Activated CD8-positive, alpha-beta memory T cell treated with anti-CD3 and anti-CD28 coated beads for 36 hours (primary cell): ENCODE data around the gene CARS2. TPM values are rescaled to one million over a fixed set of nuclear protein-coding genes. Genes with fewer than 3 reads are reported as not detected.
"Not testable (repeated sequence)": the region's sequence is repeated elsewhere in the genome, so short reads cannot be mapped to it uniquely, and the experiment has no call there.

Source experiments
- CTCF ChIA-PET: fragments of 350-600 bp; sonication (Branson Sonifier 250); formaldehyde crosslinking; loops from one replicate; lab custom pipeline; 2021; ENCODE audit warnings: antibody characterized with exemption; lab: Charles Lee
- POLR2A ChIA-PET: fragments of 350-600 bp; sonication (Branson Sonifier 250); formaldehyde crosslinking; loops from one replicate; lab custom pipeline; 2021; ENCODE audit warnings: antibody characterized with exemption; lab: Charles Lee
- total RNA-seq, 2 experiments: library from RNA; stranded (reverse); gene quantifications; one replicate each; pipeline ENCODE4 v1.2.3, GENCODE V29; 2021

The CARS2 gene
- total RNA-seq, 2 experiments from 2014 or later: 86.7 to 89.4 TPM

DNA sequence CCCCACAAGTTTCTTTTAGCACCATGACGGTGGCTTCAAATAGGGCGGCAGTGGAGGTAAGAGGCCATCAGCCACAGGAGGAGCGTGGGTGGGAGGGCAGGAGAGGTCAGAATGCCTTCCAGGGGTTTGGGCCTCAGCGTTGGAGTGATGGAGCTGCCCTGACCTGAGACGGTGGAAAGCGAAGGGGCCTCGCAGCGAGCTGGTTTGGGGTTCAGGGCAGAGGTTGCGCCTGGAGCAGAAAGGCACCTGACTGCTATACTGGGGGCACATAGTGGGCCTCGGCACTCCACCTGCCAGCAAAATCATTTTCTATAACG is 91.0 kb downstream of the CARS2 start:
- ChIA-PET POLR2A (interaction anchor here (0.9 to 1.3 kb wide), 2 partner anchors 299 to 300 kb away, joined by 5 read pairs; partner anchors contain the start of gene ANKRD10), CTCF (no interaction called here)

DNA sequence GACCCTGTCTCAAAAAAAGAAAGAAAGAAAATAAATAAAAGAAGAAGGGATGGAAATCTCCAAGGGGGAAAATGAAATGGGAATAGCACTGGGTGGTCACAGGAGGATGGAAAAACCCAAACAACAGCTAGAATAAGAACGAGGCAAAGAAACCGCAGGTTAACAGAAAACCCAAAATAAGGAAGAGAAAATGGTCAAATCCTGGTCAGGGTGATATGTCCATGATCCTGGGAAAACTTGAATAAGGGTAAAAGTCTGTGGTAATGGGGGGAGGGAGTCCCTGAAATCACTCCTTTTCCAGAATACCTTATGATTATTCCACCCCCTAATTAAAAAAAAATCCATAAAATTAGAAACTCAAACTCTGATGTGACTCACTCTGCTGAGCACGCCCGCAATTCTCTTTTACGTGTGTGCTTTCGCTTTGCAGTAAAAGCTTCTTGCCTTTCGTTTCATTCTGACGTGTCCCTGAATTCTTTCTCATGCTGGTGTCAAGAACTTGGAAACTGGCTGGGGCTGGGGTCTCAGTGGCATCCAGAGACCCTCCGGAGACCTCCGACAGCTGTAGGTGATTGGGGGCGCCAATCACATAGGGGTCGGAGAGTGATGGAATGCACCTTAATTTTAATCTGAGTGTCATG is 94.8 kb downstream of the CARS2 start:
- ChIA-PET CTCF (interaction anchor here (1.4 kb wide), 2 partner anchors 17 to 156 kb away, joined by 4 read pairs; no protein-coding TSS in a partner anchor), POLR2A (no interaction called here)

DNA sequence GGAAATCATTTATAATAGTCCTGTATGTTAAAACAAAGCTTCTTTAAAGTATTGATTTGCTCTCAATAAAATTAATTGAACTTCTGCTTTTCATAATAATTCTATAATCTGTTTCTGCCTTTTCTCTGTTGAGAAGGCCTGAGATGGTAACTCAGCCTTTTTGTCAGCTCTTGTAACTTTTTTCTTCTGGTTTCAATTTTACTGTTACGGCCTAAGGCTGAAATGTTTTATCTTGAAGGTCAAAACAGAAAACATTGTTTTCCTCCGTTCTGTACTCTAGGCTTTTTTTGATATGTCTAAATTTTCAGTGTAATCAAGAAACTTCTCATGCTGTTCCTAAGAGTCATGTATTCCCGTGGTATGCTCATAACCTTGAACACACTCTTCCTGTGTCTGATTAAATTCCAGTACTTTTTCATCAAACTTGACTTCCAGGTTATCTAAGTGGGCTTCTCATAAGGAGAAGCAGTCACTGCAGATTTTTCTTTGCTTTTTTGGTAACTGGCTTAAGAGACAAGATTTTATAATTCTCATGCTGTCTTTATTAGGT is 98.2 kb downstream of the CARS2 start:
- POLR2A ChIA-PET: no interaction called here
- CTCF ChIA-PET: no interaction called here

DNA sequence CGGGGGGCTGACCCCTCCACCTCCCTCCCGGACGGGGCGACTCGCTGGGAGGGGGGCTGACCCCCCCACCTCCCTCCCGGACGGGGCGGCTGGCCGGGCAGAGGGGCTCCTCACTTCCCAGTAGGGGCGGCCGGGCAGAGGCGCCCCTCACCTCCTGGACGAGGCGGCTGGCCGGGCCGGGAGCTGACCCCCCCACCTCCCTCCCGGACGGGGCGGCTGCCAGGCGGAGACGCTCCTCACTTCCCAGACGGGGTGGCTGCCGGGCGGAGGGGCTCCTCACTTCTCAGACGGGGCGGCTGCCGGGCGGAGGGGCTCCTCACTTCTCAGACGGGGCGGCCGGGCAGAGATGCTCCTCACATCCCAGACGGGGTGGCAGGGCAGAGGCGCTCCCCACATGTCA is 99.6 kb downstream of the CARS2 start:
- CTCF ChIA-PET, POLR2A ChIA-PET: not testable (repeated sequence)

DNA sequence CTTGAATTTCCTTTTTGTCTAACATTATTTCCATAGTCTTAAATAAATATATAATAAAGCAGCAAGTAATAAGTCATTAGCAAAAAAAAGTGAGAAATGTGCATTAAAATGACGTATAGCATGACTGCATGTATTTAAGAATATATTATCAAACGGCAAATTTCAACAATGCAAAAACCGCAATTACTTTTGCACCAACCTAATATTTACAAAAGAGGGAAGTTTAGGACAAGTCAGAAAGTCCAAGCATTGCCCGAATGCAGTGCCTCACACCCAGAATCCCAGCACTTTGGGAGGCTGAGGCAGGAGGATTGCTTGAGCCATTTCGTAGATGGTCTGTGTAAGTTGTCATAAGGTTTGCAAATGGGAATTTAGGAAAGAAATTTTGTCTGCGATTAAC is 100.8 kb downstream of the CARS2 start:
- ChIA-PET POLR2A (no interaction called here), CTCF (no interaction called here)

DNA sequence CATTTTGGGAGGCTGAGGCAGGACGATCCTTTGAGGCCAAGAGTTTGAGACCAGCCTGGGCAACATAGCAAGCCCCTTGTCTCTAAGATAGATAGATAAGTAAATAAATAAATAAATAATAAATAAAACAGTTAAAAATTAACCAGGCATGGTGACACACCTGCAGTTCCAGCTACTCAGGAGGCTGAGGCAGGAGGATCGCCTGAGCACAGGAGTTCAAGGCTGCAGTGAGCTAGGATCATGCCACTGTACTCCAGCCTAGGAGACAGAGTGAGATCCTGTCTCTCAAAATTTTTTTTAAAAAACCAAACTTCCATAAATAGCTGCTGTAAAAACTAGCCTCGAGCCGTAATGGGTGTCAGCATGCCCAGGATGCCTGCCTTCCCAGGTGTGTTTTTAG is 104.9 kb downstream of the CARS2 start:
- ChIA-PET POLR2A (no interaction called here), CTCF (interaction anchor here (0.7 kb wide), 1 partner anchor 995 kb away, joined by 3 read pairs; no protein-coding TSS in a partner anchor)

DNA sequence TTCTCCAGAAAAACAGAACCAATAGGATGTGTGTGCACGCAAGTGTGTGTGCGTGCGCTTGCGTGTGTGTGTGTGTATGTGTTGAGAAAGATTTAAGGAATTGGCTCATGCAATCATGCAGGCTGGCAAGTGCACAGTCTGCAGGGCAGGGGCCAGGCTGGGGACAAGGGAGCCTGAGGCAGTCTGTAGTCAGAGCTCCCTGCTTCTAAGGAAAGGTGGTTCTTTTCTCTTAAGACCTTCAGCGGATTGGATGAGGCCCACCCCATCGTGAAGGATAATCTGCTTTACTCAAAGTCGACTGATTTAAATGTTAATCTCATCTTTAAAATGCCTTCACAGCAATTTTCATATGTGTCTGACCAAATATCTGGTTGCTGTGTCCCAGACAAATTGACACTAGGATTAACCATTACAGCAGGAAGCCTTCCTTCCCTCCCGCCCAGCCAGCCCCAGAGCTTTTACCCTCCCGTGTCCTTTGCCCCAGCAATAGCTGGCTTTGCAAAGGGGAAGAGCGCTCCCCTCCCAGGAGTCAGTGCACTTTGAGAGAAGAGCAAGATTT is 105.6 kb downstream of the CARS2 start:
- POLR2A ChIA-PET: no interaction called here
- CTCF ChIA-PET: no interaction called here

DNA sequence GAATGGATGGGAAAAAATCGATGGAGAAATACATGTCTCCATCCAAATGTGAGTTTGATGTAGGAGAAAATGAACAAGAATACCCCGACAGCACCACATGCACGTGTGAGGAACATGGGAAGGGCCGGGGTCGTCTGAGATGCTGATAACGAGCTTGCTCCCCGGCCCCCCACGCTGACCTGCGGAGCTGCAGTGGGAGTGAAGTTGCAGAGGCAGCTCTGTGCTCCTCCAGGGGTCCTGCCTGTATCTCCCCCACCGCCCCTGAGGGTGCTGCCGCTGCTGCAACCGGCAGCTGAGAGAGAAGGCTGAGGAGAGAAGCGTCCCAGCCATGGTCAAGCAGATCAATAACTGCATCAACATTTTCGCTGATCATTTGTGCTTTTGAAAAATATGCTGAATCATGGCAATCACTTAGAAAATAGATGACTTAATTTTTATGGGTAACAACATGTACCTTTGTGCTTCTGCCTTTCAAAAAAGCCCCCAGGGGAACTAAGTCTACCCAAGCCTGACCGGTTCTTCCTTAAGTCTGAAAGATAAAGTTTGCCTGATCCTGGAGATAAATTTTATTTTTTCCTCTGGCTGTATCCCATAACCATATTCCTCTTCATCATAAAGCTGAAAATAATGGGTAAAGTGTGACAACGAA is 108.8 kb downstream of the CARS2 start:
- ChIA-PET CTCF (no interaction called here), POLR2A (no interaction called here)

DNA sequence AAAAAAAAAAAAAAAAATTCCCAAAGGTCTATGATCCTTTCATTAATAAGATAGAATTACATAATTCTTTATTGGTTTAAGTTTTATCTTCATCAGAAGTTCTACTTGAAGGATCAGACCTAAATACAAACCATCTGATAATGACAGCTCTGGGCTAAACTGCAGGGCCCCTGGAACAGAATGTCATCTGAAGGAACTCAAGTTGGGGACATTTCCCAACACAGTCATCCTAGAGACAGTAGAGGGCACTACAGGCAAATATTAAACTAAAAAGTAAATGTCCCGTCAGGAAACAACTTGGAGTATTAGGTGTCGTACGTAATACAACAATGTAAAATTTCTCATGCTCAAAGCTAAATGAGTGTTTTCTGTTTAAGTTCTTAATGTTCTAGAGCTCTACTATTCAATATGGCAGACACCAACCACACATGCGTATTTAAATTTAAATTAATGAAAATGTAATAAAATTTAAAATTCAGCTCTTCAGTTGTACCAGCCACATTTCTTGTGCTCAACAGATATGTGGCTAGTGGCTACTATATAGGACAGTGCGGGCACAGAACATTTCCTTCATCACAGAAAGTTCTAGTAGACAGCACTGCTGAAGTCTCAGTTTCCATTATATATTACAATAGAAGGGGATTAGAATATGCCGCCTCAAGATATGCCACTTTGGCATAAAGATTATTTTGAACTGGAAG is 112.3 kb downstream of the CARS2 start:
- ChIA-PET CTCF (interaction anchor here (0.7 to 1.3 kb wide), 10 partner anchors 16 to 958 kb away, joined by 3 to 6 read pairs (median 3); no protein-coding TSS in a partner anchor), POLR2A (interaction anchor here (0.6 to 0.7 kb wide), 2 partner anchors 30 to 311 kb away, joined by 3 to 4 read pairs; no protein-coding TSS in a partner anchor)

DNA sequence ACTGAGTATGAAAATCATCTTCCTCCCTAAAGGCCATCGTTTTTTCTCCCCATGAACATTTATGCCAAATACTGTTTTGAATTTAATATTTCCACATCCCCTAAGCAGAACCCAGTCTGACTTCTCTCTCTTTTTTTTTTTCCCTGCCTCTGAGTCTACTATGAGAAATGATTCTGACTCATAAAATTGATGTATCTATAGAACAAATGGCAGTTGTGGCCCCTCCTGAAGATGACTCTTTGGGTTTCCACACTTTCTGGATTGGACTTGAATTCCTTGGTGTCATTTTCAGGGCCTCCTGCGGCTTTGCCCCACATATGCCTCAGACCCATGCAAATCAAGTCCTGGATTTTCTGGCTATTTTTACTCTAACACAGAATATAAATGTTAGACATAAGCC is 113.3 kb downstream of the CARS2 start:
- ChIA-PET CTCF (interaction anchor here (1.2 kb wide), 1 partner anchor 23 kb away, joined by 4 read pairs; no protein-coding TSS in a partner anchor), POLR2A (no interaction called here)

Other genes starting within 250 kb of the CARS2 start
- 1 to 10 TPM; 2.3 TPM for gene RAB20, start 144.4 kb downstream of the CARS2 start, total RNA-seq
- 10 to 100 TPM; 19.6 to 20.1 TPM for gene NAXD, start 90.6 kb downstream of the CARS2 start, total RNA-seq
- 10 to 100 TPM; 17.5 to 18.0 TPM for gene ING1, start 7.6 kb upstream of the CARS2 start, total RNA-seq
- gene ANKRD10, start 209.0 kb upstream of the CARS2 start, total RNA-seq: 10 to 100 TPM; 70.0 to 70.4 TPM